Body of pancreas (tissue), 4 donors: ENCODE measurements around the gene CISTR.
"Not testable (repeated sequence)": the region's sequence is repeated elsewhere in the genome, so short reads cannot be mapped to it uniquely, and the experiment has no call there.

ENCODE experiments used
- CTCF ChIP-seq, 7 experiments: fragments of 450-650 bp in 4 of 7; fragments of 200-600 bp in 3 of 7; sonication (generic) in 3 of 7; IDR thresholded peaks; one replicate each; pipeline ENCODE4 v1.5.1; 2016 to 2019; ENCODE audit warnings: antibody characterized with exemption in 7 of 7
- POLR2A ChIP-seq, 3 donors: fragments of 450-650 bp; IDR thresholded peaks; one replicate each; pipeline ENCODE4 v1.6.1; 2016; ENCODE audit warnings: antibody characterized with exemption in 3 of 3, mild to moderate bottlenecking in 2 of 3

DNA sequence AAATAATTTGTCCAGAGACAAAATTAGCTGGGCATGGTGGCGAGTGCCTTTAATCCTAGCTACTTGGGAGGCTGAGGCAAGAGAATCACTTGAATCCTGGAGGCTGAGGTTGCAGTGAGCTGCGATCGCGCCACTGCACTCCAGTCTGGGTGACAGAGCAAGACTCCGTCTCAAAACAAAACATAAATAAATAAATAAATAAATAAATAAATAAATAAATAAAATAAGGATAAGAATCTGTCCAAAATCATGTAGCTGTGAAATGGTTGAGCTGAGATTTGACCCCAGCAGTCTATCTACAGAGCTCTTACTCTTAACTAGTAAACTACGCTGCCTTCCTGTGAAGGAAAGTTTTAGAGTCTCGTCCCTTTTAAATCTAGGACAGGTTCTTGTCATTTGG, 27.9 kb upstream of the CISTR start:
- not testable (repeated sequence) for TF ChIP-seq CTCF, POLR2A (IDR thresholded peaks at IDR 0.05)
